Progenitor cell of endocrine pancreas (in vitro differentiated cells): ENCODE measurements around the gene TBX5. TPM values are rescaled to one million over a fixed set of nuclear protein-coding genes. Genes with fewer than 3 reads are reported as not detected.
"Not testable (repeated sequence)": the region's sequence is repeated elsewhere in the genome, so short reads cannot be mapped to it uniquely, and the experiment has no call there.

Experiments used
- DNase-seq: peaks from one replicate; pipeline ENCODE4 v3.0.0; 2021; ENCODE audit warnings: low spot score; ENCODE audit not compliant: unreplicated experiment
- H3K27ac Mint-ChIP-seq: 2 replicates; pipeline ENCODE4 v1.8.0; 2021; ENCODE audit warnings: mild to moderate bottlenecking, moderate library complexity, mixed read lengths
- H3K27me3 Mint-ChIP-seq: 2 replicates; pipeline ENCODE4 v1.8.0; 2021; ENCODE audit warnings: mixed read lengths
- H3K36me3 Mint-ChIP-seq: 2 replicates; pipeline ENCODE4 v1.8.0; 2022; ENCODE audit warnings: mixed read lengths; ENCODE audit not compliant: insufficient read depth
- H3K4me1 Mint-ChIP-seq: 2 replicates; pipeline ENCODE4 v1.8.0; 2021; ENCODE audit warnings: low read depth, mixed read lengths
- H3K4me3 Mint-ChIP-seq: 2 replicates; pipeline ENCODE4 v1.8.0; 2021; ENCODE audit warnings: low read depth, mild to moderate bottlenecking, moderate library complexity, mixed read lengths
- H3K9me3 Mint-ChIP-seq: 2 replicates; pipeline ENCODE4 v1.8.0; 2021; ENCODE audit warnings: low read depth, mixed read lengths
- total RNA-seq: library from RNA; stranded (reverse); gene quantifications from 2 replicates; pipeline ENCODE4 v1.2.1, GENCODE V29; 2021
- TF ChIP-seq, protein P1 (sequence below): fragments of 200-600 bp; sonication (generic); IDR thresholded peaks from one replicate; pipeline ENCODE4 v1.5.0; 2021; ENCODE audit warnings: antibody characterized with exemption, mild to moderate bottlenecking; ENCODE audit not compliant: unreplicated experiment

The TBX5 gene
- total RNA-seq, 1 donor from 2014 or later = not detected

DNA sequence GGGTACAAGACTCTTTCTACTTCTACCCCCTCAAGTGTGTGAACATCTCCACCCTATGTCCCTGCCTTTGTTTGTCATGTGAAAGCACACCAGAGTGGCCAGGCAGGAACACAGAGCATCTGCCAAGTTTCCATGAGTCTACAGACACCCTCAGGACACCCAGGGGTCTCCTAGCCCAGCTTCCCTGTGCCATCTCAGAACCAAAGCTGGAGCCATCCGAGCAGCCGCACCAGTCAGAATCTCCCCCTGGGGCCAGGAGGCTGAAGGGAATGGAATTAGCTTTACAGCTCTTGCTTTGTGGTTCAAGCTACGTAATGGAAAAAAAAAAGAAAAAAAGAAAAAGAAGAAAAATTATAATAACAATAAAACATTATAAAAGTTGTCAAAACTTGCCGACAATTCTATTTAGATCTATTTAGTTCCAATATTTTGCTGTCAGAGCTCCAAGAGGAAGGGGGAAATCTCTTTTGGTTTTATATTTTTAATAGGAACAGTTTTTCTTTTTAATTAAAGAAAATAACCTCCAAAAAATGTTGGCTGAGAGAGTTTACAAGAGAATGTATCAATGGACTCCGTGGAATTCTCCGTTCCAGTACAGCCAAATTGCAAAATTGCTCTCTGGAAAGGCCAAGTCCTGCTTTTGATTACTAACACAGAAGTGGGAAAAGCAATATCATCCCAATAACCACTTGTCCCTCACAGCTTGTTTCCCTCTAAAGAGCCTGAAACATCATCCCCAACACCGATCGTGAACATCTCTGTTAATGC is 37.1 kb downstream of the TBX5 start:
- Mint-ChIP-seq H3K36me3 (peaks cover 2% of the 10 kb centered on the region), H3K9me3 (peaks cover 8% of the 10 kb centered on the region), H3K4me1 (no peaks in the 10 kb centered on the region), H3K4me3 (no peak overlapping the region), H3K27ac (no peak overlapping the region), H3K27me3 (peaks cover 19% of the 10 kb centered on the region)
- TF ChIP-seq, protein P1, sequence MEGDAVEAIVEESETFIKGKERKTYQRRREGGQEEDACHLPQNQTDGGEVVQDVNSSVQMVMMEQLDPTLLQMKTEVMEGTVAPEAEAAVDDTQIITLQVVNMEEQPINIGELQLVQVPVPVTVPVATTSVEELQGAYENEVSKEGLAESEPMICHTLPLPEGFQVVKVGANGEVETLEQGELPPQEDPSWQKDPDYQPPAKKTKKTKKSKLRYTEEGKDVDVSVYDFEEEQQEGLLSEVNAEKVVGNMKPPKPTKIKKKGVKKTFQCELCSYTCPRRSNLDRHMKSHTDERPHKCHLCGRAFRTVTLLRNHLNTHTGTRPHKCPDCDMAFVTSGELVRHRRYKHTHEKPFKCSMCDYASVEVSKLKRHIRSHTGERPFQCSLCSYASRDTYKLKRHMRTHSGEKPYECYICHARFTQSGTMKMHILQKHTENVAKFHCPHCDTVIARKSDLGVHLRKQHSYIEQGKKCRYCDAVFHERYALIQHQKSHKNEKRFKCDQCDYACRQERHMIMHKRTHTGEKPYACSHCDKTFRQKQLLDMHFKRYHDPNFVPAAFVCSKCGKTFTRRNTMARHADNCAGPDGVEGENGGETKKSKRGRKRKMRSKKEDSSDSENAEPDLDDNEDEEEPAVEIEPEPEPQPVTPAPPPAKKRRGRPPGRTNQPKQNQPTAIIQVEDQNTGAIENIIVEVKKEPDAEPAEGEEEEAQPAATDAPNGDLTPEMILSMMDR = no peak
- DNase-seq = no peak

DNA sequence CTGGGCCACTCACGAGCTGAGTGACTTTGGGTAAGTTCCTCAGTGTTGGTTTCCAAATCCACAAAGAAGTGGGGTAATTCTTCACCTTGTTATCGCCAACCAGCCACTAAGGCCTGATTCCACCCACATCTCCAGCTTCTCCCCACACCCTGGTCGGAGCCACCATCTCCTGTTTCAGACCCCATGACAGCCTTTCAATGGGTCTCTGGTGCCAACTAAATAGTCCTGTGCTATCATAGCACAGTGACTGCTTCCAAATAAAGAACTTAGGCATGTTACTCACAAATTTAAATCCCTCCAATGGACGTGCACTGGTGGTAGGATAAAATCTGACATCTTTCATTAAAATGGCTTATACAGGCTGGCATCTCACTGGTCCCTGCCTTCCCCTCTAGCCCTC is 44.0 kb downstream of the TBX5 start:
- TF ChIP-seq, protein P1 = no peak
- Mint-ChIP-seq H3K27ac (no peak overlapping the region), H3K27me3 (peaks cover 9% of the 10 kb centered on the region), H3K4me1 (no peaks in the 10 kb centered on the region), H3K9me3 (peaks cover 7% of the 10 kb centered on the region), H3K36me3 (peaks cover 2% of the 10 kb centered on the region), H3K4me3 (no peak overlapping the region)
- no peak for DNase-seq

DNA sequence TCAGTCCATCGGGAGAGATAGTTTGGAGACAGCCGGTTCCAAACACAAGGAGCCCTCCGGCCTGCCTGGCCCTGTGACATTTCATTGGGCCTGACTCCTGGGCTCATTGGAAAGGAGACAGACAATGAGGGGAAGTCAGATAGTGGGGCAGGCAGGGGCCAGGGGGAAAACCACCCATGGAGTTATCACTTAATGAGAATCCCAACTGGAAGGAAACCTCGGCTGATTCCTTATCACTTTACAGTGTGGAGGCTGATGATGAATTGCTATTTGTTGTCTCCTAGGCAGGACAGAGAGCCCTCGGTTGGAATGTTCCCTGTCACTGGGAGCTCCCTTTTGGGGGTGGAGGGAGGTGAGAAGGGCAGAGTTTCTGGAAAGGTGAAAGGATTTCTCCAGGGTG is 44.4 kb downstream of the TBX5 start:
- peaks cover 4% of the 10 kb centered on the region for H3K9me3 Mint-ChIP-seq
- H3K4me1 Mint-ChIP-seq = no peaks in the 10 kb centered on the region
- peaks cover 7% of the 10 kb centered on the region for H3K27me3 Mint-ChIP-seq
- DNase-seq = no peak
- H3K27ac Mint-ChIP-seq = no peak overlapping the region
- TF ChIP-seq, protein P1 = no peak
- H3K4me3 Mint-ChIP-seq = no peak overlapping the region
- no peaks in the 10 kb centered on the region for H3K36me3 Mint-ChIP-seq

DNA sequence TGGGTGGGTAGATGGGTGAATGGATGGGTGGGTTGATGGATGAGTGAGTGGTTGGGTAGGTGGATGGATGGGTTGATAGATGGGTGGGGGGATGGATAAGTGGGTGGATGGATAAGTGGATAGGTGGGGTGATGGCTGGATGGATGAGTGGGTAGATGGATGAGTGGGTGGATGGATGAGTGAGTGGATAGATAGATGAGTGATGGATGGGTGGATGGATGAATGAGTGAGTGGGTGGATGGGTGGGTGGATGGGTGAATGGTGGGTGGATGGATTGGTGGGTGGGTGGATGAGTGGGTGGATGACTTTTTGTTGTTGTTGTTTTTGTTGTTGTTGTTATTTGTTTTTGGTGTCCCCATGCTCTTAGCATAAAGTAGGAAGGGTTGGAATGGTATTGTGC is 45.5 kb downstream of the TBX5 start:
- Mint-ChIP-seq H3K27ac (no peak overlapping the region), H3K27me3 (peaks cover 7% of the 10 kb centered on the region), H3K4me1 (no peaks in the 10 kb centered on the region), H3K9me3 (no peaks in the 10 kb centered on the region), H3K36me3 (no peaks in the 10 kb centered on the region), H3K4me3 (no peak overlapping the region)
- TF ChIP-seq, protein P1 = no peak
- DNase-seq = no peak

DNA sequence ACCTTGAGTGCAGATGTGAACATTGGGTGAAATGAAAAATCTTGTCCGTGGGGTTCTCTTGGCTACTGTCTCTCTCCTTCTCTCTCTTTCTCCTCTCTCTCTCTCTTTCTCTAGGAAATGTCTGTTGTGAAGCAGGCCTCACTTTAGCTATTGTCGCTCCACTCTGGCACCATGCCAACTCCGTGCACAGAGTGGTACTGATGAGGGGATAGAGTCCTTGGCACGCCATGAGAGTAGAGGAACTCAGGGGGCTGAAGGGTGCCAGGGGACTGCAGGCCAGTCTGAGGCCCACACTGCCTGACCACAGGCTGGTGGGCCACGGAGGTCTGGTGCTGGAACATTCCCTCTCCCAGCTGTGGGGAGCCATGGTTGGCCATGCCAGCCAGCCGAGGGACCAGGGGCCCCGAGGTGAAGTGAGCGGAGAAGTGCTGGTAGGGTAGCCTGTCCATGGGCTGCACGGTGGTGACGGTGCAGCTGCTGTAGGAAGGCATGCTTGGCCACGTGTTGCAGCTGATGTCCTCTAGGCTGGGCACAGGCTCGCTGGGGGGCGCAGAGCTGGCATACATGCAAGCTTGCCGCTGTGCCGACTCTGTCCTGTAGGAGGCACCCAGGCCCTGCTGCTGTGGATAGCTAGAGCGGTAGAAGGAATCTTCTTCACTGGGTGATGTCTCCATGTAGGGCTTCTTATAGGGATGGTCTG is 50.4 kb downstream of the TBX5 start:
- TF ChIP-seq, protein P1 = peak; percentile 26
- no peaks in the 10 kb centered on the region for H3K9me3 Mint-ChIP-seq
- H3K27ac Mint-ChIP-seq = no peak overlapping the region
- no peak for DNase-seq
- no peaks in the 10 kb centered on the region for H3K36me3 Mint-ChIP-seq
- no peak overlapping the region for H3K4me3 Mint-ChIP-seq
- H3K4me1 Mint-ChIP-seq = no peaks in the 10 kb centered on the region
- H3K27me3 Mint-ChIP-seq = peaks cover 15% of the 10 kb centered on the region

DNA sequence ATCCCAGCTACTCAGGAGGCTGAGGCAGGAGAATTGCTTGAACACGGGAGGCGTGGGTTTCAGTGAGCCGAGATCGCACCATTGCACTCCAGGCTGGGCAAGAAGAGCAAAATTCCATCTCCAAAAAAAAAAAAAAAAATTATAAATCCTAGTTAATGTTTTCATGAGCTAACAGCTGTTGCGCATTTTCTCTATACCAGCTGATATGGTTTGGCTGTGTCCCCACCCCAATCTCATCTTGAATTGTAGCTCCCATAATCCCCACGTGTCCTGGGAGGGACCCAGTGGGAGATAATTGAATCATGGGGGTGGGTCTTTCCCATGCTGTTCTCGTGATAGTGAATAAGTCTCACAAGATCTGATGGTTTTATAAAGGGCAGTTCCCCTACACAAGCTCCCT is 56.7 kb downstream of the TBX5 start:
- not testable (repeated sequence) for H3K4me3 Mint-ChIP-seq, DNase-seq, H3K36me3 Mint-ChIP-seq, H3K9me3 Mint-ChIP-seq, H3K4me1 Mint-ChIP-seq, H3K27ac Mint-ChIP-seq
- peaks cover 24% of the 10 kb centered on the region for H3K27me3 Mint-ChIP-seq
